NCI-H82 (cell line): Measurements from ENCODE around the gene RAD51B.
"Not testable (repeated sequence)": the region's sequence is repeated elsewhere in the genome, so short reads cannot be mapped to it uniquely, and the experiment has no call there.

ENCODE experiments used
- DNase-seq: peaks from one replicate; lab custom pipeline; 2025; lab: John Stamatoyannopoulos, UW

The RAD51B gene

DNA sequence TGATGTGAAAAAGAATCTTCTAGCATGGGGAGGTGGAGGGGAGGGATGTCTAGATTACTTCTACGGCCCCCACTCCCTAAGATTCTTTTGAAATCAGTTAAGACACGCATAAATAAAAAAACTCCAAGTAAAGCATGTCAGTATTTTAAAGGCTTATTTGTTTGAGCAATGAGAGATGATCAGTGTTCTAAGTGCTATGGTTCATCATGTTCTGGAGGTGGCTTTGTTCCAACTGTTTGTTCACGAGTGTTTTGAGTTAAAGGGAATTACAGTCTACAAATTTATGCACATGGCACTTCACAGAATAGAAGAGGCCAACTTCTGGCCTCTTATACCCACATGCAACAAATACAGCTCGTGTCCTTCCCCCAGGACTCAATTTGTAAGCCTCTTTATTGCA, 394.9 kb downstream of the RAD51B start:
- DNase-seq: no peak

DNA sequence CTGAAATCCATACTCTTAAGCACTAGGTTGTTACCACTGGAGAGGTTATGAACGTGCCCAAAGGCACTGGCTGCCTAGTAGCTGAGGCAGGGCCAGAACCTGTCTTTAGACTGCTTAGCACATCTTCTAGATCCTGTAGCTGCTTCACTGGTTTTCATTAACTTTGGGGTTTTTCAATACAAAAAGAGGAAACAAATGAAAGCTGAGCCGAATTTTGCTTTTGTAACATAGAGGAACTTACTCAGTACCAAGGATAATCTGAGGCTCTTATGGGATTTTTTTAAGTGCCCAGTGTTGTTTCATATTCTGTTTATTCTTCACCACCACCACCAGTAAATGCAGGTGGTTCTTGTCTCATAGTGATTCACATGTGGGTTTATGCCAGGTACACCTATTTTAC, 396.1 kb downstream of the RAD51B start:
- DNase-seq: no peak

DNA sequence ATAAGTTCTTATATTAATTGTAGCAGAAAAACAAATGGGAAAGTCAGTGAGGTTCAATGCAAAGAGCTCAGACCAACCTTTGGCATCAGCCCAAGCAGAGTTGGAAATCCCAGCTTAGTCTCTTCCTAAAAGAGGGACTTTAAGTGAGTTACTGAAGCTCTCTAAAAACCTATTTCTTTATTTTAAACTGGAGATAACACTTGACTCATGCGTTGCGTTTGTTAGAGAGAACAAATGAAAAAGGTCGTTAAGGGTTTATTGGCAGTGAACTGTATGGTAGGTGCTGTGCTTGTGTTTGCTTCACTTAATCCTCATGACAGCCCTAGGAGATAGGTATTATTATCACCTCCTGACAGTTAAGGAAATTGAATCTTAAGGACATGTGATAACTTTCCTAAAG, 396.5 kb downstream of the RAD51B start:
- DNase-seq: no peak

DNA sequence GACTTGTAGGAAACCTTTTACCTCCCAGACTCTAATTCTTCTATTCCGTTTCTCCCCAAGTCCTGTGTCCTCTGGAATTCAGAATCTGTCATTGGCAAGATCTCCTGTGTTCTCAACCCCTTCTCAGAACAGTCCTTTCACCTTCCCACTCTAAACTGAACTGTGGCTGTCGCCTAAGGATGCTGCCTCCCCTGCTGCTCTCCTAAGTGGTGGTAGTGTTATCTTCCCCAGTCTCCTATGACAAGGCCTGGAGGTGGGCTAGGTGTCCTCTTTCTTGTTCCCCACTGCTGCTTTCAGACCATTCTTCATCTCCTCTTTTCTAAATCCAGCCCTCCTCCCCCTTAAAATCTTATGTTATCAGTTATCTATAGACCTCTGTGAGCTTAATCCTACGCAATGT, 397.4 kb downstream of the RAD51B start:
- DNase-seq: no peak

- DNase-seq: no peak
These were observed 398.3 kb downstream of the RAD51B start for GRCh38 chr14:68217791-68218340.

GRCh38 chr14:68219407-68219806, 399.8 kb downstream of the RAD51B start:
- no peak for DNase-seq

- not testable (repeated sequence) for DNase-seq
These were observed 401.5 kb downstream of the RAD51B start for GRCh38 chr14:68221046-68221445.

DNA sequence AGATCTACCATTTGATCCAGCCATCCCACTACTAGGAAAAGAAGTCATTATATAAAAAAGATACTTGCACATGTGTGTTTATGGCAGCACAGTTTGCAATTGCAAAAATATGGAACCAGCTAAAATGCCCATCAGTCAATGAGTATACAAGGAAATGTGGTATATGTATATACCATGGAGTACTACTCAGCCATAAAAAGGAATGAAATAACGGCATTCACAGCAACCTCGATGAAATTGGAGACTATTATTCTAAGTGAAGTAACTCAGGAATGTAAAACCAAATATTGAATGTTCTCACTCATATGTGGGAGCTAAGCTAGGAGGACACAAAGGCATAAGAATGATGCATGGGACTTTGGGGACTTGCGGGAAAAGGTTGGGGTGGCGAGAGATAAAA, 402.6 kb downstream of the RAD51B start:
- DNase-seq: no peak

DNA sequence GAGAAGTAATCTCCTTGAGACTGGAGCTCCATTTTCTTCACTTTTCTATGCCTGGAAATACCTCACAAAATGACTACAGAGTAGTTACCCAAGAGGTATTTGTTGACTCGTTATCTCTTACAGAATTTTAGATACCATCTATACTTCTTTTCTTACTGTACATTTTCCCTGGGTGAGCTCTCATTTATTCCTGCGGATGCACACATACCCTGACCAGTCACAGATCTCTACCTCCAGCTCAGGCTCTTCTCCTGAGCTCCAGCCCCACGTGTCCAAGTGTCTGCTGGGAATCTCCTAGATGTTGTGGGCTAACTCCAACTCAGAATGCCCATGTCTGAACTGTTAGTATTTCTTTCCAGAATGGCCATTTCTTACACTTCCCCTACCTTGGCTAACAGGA, 403.1 kb downstream of the RAD51B start:
- no peak for DNase-seq

GRCh38 chr14:68223631-68224030, 404.1 kb downstream of the RAD51B start:
- no peak for DNase-seq

- no peak for DNase-seq
These were observed 405.7 kb downstream of the RAD51B start for GRCh38 chr14:68225321-68225720.

DNA sequence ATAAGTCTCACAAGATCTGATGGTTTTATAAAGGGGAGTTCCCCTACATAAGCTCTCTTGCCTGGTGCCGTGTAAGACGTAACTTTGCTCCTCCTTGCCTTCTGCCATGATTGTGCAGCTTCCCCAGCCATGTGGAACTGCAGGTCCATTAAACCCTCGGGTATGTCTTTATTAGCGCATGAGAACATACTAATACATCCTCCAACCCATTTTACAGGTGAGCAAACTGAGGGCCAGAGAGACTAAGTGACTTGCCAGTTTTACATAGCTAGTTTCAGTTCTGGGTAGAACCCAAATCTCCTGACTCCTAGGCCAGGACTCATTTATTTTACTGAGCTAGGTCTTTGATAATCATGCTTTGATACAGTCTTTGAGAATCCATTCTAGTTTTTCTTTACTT, 406.9 kb downstream of the RAD51B start:
- no peak for DNase-seq

DNA sequence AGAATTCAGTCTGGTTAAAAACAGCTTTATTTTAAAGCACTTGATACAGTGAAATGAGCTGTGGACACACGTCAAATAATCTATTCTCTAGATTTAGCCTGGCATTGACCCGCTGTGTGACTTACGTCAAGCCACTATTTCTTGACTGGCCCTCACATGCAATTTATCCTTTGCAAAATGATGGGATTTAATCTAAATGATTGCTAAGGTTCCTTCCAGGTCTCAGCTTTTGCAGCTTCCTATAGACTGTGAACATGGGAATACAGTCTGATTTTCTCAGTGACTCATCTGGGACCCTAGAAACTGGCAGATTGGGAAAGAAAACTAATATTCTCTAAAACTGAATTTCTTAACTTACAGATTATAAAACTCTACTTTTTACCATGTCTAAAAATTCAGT, 409.1 kb downstream of the RAD51B start:
- no peak for DNase-seq

GRCh38 chr14:68229423-68230100, 410.0 kb downstream of the RAD51B start:
- DNase-seq: no peak

- DNase-seq: no peak
These were observed 410.8 kb downstream of the RAD51B start for GRCh38 chr14:68230202-68230949.

DNA sequence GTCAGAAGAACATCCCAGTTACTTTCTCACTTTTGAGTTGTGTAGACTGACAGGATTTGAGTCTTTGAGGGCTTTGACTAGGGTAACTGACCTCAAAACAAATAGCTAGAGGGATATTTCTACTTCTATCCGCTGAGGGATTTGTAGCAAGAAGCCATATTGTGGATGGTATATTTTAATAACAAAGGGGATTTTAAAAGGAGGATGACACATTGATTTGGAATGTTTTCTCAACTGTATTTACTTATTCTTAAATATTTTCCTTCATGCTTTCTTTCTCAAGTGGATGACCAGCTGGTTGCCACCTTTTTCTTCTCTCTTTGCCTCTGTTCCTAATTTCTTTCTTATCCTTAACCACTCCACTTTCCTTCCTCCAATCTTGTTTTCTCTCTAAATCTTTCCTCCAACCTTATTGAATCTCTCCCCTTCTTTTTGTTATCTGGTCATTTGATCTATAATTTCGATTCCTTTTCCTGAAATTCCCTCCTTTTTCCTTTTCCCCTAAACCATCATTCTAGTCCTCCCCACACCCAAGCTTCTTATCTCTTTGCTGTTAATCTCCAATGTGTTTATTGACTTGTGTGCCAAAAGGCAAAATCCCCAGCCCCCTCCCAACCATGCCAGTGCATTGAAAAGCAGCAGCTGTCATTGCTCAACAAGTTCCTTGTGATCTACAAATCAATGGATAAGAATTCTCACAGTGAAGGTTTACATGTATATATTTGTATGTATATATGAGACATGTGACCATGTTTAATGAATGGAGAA, 411.6 kb downstream of the RAD51B start:
- peak; percentile 80 for DNase-seq

DNA sequence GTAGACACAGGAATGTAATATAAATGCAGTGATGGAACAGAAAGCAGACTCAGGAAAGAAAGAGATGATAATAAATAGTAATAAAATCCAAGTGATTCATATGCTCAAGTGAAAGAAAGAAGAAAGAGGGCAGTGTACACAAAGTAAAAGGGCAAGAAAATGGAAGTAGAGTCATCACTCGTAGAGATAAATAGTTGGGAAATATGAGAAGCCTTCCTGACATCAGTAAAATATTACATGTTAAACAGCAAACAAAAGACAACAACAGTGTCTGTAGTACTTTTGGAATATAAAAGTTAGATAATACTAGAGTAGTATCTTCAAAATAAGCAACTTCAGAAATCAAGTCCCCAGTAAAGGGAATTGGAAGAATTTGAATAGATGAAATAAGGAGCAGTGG, 412.3 kb downstream of the RAD51B start:
- DNase-seq: no peak

- peak; percentile 10 for DNase-seq
These were observed 412.9 kb downstream of the RAD51B start for GRCh38 chr14:68232300-68233055.

DNA sequence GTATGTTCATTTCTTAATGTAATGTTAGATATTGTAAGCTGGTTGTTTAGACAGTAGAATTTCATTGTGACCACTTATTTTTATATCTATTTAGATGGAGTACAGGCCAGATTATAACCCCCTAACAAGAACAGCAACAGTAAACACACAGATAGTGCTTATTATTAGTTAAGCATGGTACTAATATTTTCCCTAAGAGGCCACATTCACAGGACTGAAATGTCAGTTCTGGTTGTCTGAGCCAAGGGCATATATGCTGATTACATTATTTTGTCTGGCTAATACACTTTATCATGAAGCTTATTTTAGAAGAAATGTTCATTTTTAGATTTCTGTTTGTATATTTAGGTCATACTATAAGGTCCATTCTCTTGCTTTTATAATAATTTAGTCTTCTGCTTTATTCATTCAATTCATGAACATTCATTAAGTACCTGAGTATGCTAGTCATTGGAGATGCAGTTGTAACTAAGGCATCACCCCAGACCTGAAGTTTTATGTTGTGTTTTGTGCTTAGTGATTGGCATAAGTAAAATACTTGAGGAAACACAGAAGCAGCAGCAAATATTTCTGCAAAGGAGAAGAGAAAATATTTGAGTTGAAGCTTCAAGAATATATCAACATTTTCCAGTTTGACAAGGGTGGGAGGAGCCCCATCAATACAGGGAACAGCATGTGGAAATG, 413.7 kb downstream of the RAD51B start:
- no peak for DNase-seq

- DNase-seq: no peak
These were observed 414.7 kb downstream of the RAD51B start for GRCh38 chr14:68234101-68234905.

DNA sequence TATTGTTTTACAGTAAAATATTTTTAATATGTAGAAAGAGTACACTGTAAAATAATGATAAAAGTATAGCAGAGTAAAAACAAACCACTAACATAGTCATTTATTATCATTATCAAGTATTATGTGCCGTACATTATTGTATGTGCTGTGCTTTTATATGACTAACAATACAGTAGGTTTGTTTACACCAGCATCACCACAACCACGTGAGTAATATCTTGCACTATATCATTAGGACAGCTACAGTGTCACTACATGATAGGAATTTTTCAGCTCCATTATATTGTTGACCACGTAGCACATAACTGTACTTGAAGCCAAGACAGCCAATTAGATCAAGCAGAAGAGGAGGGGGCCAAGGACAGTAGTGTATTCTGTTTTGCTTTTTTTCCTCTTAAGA, 415.4 kb downstream of the RAD51B start:
- no peak for DNase-seq
